Measurements from ENCODE around the gene MSH2. TPM values are rescaled to one million over a fixed set of nuclear protein-coding genes. Genes with fewer than 3 reads are reported as not detected.

Gene MSH2
- total RNA-seq, 2 donors from 2014 or later, result 4.3 to 8.9 TPM

DNA sequence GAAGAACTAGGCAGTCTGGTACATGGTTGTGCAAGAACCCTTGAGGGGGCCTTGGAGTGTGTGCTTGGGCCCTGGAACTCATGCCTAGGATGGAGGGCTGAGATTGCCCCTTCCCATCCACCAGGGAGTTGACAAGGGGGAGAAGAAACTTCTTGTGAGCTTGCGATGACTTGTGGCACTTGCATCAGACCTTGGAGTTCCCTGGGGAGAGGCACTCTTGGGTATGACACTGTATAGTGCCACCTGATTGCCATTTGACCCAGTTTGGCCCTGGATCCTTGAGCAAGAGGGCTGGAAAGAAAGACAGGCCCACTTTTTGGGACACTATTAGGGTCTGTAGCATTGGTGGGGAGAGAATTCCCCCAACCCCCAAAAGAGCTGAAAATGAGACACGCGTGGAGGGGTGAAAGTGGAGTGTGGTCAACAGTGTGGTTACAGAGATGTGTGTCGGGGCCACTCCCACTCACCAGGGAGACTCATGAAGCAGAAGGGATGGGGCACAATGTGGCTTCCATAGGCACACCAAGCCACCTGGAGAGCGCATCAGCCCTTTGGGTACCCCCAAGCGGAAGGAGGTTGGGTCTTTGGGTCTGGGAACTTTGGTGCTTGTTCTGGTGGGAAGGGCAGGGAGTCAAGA, 101.3 kb downstream of the MSH2 start:
- Histone ChIP-seq H3K27me3 (no peaks in the 10 kb centered on the region), H3K27ac (no peak overlapping the region), H3K9me3 (no peaks in the 10 kb centered on the region), H3K4me1 (no peaks in the 10 kb centered on the region), H3K4me3 (no peak overlapping the region), H3K36me3 (no peaks in the 10 kb centered on the region)
- DNase-seq (ENCODE audit: low spot score), result no peak
- TF ChIP-seq, protein P1, sequence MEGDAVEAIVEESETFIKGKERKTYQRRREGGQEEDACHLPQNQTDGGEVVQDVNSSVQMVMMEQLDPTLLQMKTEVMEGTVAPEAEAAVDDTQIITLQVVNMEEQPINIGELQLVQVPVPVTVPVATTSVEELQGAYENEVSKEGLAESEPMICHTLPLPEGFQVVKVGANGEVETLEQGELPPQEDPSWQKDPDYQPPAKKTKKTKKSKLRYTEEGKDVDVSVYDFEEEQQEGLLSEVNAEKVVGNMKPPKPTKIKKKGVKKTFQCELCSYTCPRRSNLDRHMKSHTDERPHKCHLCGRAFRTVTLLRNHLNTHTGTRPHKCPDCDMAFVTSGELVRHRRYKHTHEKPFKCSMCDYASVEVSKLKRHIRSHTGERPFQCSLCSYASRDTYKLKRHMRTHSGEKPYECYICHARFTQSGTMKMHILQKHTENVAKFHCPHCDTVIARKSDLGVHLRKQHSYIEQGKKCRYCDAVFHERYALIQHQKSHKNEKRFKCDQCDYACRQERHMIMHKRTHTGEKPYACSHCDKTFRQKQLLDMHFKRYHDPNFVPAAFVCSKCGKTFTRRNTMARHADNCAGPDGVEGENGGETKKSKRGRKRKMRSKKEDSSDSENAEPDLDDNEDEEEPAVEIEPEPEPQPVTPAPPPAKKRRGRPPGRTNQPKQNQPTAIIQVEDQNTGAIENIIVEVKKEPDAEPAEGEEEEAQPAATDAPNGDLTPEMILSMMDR (IDR thresholded peaks at IDR 0.05), result no peak

DNA sequence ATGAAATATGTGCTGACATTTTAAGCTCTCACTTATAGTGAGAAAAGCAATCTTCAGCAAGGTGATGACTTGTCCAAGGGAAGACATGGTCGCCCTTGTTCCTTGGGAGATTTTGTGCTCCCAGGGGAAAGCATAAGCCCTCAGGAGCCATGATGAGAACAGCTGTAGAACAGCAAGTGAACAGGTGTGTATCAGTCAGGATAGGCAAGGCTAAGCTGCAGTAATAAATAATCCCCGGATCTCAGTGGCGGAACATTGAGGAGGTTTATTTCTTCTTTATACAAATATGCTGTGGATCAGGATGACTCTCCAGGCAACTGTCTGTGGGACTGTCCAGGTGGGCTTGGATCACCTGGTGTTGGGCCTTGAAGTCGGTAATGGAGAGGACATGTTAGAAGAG, 103.1 kb downstream of the MSH2 start:
- no peaks in the 10 kb centered on the region for H3K9me3 ChIP-seq
- H3K27me3 ChIP-seq, result no peaks in the 10 kb centered on the region
- DNase-seq (ENCODE audit: low spot score), result no peak
- H3K4me3 ChIP-seq, result no peak overlapping the region
- no peaks in the 10 kb centered on the region for H3K36me3 ChIP-seq
- H3K27ac ChIP-seq, result no peak overlapping the region
- TF ChIP-seq, protein P1 (IDR thresholded peaks at IDR 0.05), result no peak
- no peaks in the 10 kb centered on the region for H3K4me1 ChIP-seq

DNA sequence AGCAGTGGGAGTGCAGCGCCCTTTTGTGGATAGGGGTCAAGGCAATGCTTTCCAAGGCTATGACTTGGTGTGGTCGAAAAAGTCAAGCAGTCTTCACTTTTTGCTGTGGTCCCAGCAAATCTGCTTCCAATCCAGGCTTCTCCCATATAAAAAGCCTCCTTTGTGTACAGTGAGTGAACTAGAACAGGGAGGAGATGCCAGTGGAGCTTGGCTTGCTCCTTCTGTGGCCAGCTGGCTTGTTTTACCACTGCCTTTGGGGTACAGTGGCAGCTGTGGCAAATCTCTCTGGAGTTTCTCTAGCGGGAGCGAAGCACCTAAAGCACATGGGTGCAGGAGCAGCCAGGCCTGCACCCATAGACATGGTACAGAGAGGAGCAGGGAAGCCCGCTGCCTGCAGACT, 103.5 kb downstream of the MSH2 start:
- Histone ChIP-seq H3K9me3 (no peaks in the 10 kb centered on the region), H3K27me3 (no peaks in the 10 kb centered on the region), H3K27ac (no peak overlapping the region), H3K36me3 (no peaks in the 10 kb centered on the region), H3K4me1 (no peaks in the 10 kb centered on the region), H3K4me3 (no peak overlapping the region)
- TF ChIP-seq, protein P1 (IDR thresholded peaks at IDR 0.05), result no peak
- no peak for DNase-seq (ENCODE audit: low spot score)

DNA sequence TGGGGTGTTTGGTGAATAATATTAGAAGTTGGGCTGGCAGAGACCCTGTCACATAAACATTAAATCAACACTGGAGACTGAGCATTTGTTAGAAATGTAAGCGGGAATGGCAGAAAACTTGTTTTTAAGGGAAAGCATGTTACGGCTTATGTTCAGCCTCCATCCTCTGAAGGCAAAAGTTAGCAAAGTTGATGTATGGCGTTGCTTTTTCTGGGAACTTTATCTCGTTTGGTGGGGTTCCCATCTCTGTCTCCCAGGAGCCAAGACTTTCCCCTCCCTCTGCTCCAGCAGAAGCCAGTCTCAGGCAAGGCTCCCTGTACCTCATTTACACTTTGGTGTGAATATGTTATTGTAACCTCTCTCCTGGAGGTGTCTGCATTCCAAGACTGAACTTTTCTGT, 105.1 kb downstream of the MSH2 start:
- TF ChIP-seq, protein P1 (IDR thresholded peaks at IDR 0.05), result no peak
- Histone ChIP-seq H3K36me3 (no peaks in the 10 kb centered on the region), H3K27ac (no peak overlapping the region), H3K4me3 (no peak overlapping the region), H3K4me1 (no peaks in the 10 kb centered on the region), H3K9me3 (no peaks in the 10 kb centered on the region), H3K27me3 (no peaks in the 10 kb centered on the region)
- no peak for DNase-seq (ENCODE audit: low spot score)

DNA sequence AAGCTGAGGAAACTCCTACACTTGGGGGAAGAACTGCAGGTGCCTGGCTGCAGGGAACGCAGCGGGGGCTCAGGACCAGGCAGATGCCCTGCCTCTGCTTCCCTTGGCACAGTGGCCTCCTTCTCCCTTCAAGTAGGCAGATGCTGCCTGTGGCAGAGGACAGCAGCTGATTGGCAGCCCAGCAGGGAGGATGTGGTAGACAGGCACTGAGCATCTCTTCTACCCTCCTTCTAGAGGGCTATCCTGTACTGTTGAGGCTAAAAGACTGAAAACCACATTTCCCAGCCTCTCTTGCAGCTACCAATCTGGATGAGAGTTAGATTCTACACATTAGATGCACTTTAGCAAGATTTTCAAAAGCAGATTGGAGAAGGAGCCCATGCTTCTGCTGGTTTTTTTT, 105.7 kb downstream of the MSH2 start:
- DNase-seq (ENCODE audit: low spot score), result no peak
- H3K27me3 ChIP-seq, result no peaks in the 10 kb centered on the region
- H3K4me1 ChIP-seq, result no peaks in the 10 kb centered on the region
- no peaks in the 10 kb centered on the region for H3K9me3 ChIP-seq
- no peak overlapping the region for H3K27ac ChIP-seq
- TF ChIP-seq, protein P1 (IDR thresholded peaks at IDR 0.05), result no peak
- H3K36me3 ChIP-seq, result no peaks in the 10 kb centered on the region
- no peak overlapping the region for H3K4me3 ChIP-seq

DNA sequence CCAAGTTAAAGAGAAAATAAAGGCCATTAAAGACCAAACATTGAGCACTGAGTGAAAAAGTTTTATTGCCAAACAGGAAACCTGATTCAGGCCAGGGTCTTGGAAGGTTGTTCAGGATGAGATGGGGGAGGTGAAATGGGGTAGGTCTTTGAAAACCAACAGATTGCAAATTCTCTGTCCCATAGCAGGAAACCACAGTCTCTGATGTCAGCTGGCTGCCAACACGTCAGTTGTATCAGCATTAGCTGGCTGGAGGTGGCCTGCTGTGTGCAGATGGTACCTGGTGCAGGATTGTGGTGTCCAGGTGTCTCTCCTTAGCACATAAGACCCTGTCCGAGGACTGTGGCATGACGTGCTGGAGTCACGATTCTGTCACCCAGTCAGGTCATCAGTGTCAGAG, 106.3 kb downstream of the MSH2 start:
- Histone ChIP-seq H3K9me3 (no peaks in the 10 kb centered on the region), H3K36me3 (no peaks in the 10 kb centered on the region), H3K27me3 (no peaks in the 10 kb centered on the region), H3K4me1 (no peaks in the 10 kb centered on the region), H3K4me3 (no peak overlapping the region), H3K27ac (no peak overlapping the region)
- DNase-seq (ENCODE audit: low spot score), result no peak
- TF ChIP-seq, protein P1 (IDR thresholded peaks at IDR 0.05), result no peak

Measured in right atrium auricular region (tissue), 2 donors.